HepG2 (cell line): ENCODE measurements around the gene DDX28. TPM values are rescaled to one million over a fixed set of nuclear protein-coding genes. Genes with fewer than 3 reads are reported as not detected.

Experiments
- ATAC-seq: fragments of 200-7000 bp; cut with Tn5 transposase; 3 replicates; pipeline ENCODE4 v1.9.1; 2020; ENCODE audit warnings: mild to moderate bottlenecking, moderate library complexity
- BruUV-seq: library from RNA; stranded (reverse); fragments of 400-500 nt; replicated peaks from 2 replicates; lab custom pipeline; 2021; lab: Mats Ljungman, UMichigan
- CTCF ChIA-PET: fragments of 300-600 bp; formaldehyde crosslinking; extraction: SDS; loops from one replicate; lab custom pipeline; 2021; ENCODE audit warnings: low total read pairs, inconsistent platforms, low intra/inter-chr PET ratio; lab: Yijun Ruan, JAX
- POLR2A ChIA-PET: fragments of 350-600 bp; sonication (Branson Sonifier 250); formaldehyde crosslinking; loops from one replicate; lab custom pipeline; 2020; ENCODE audit warnings: antibody characterized with exemption, inconsistent platforms; lab: Yijun Ruan, JAX
- DNase-seq: peaks from one replicate; pipeline ENCODE4 v3.0.0-alpha.2; 2015; ENCODE audit warnings: low spot score
- FAIRE-seq: peaks from 3 replicates; lab custom pipeline; 2011; peaks lifted over from hg19 to GRCh38; lab: Jason Lieb, UNC
- H2AFZ ChIP-seq: one replicate; pipeline ENCODE4 v1.6.1; 2011; ENCODE audit warnings: low read length, inconsistent platforms
- H3K27ac ChIP-seq: fragments of 300-600 bp; 3 replicates; pipeline ENCODE4 v1.8.0; 2011; ENCODE audit warnings: mixed run types, mild to moderate bottlenecking, mixed read lengths, low read length, inconsistent platforms; ENCODE audit not compliant: insufficient read depth; ENCODE audit errors: extremely low read length
- H3K27me3 ChIP-seq, 2 experiments: fragments of 200-600 bp in 1 of 2; 2 replicates in 1 of 2; 3 replicates in 1 of 2; pipeline versions ENCODE4 v1.6.0 to v1.8.0; 2011; ENCODE audit warnings: low read length in 2 of 2, mild to moderate bottlenecking in 2 of 2, moderate library complexity in 2 of 2, inconsistent platforms in 1 of 2; ENCODE audit not compliant: insufficient read depth in 2 of 2, control insufficient read depth in 1 of 2
- H3K36me3 ChIP-seq, 2 experiments: fragments of 200-600 bp in 1 of 2; replicated peaks in 1 of 2; 2 replicates in 1 of 2; 3 replicates in 1 of 2; pipeline versions ENCODE4 v1.5.1 to v1.8.0; 2011; ENCODE audit warnings: low read length in 2 of 2, inconsistent platforms in 1 of 2; ENCODE audit not compliant: insufficient read depth in 2 of 2, control insufficient read depth in 1 of 2
- H3K4me1 ChIP-seq: 2 replicates; pipeline ENCODE4 v1.5.1; 2012; ENCODE audit warnings: low read length, inconsistent platforms; ENCODE audit not compliant: insufficient read depth
- H3K4me2 ChIP-seq: 2 replicates; pipeline ENCODE4 v1.6.0; 2011; ENCODE audit warnings: low read depth, low read length, inconsistent platforms
- H3K4me3 ChIP-seq, 3 experiments: fragments of 200-600 bp in 1 of 3; sonication (generic), shearing (Covaris generic) in 1 of 3; replicated peaks in 1 of 3; 2 replicates each; pipeline ENCODE4 v1.5.1; 2011 to 2016; ENCODE audit warnings: low read length in 3 of 3, inconsistent platforms in 2 of 3, low read depth in 2 of 3, mild to moderate bottlenecking in 2 of 3, control low read depth in 1 of 3, mixed read lengths in 1 of 3; ENCODE audit not compliant: insufficient read depth in 1 of 3
- H3K79me2 ChIP-seq: one replicate; pipeline ENCODE4 v1.6.1; 2011; ENCODE audit warnings: low read length, inconsistent platforms; ENCODE audit not compliant: insufficient read depth
- H3K9ac ChIP-seq: 2 replicates; pipeline ENCODE4 v1.6.0; 2011; ENCODE audit warnings: mild to moderate bottlenecking, low read depth, low read length, inconsistent platforms; ENCODE audit not compliant: insufficient read depth
- H3K9me3 ChIP-seq: 2 replicates; pipeline ENCODE4 v1.5.1; 2012; ENCODE audit warnings: mild to moderate bottlenecking, low read length
- H4K20me1 ChIP-seq: 2 replicates; pipeline ENCODE4 v1.6.0; 2011; ENCODE audit warnings: inconsistent platforms, mild to moderate bottlenecking, low read length, moderate library complexity; ENCODE audit not compliant: insufficient read depth
- KDM1A ChIP-seq: IDR thresholded peaks from 2 replicates; pipeline ENCODE4 v1.6.1; 2016; ENCODE audit warnings: missing compliant biosample characterization
- KDM5B ChIP-seq: sonication (generic); formaldehyde crosslinking; IDR thresholded peaks from 2 replicates; pipeline ENCODE4 v1.4.0; 2020; ENCODE audit warnings: missing genetic modification reagents, mild to moderate bottlenecking, borderline replicate concordance
- TAF1 ChIP-seq: sonication (generic); formaldehyde crosslinking; IDR thresholded peaks from 2 replicates; pipeline ENCODE4 v1.4.0; 2020; ENCODE audit warnings: missing genetic modification reagents
- TCF7 ChIP-seq: sonication (generic); IDR thresholded peaks from 2 replicates; pipeline ENCODE4 v1.6.1; 2016; ENCODE audit warnings: antibody characterized with exemption, low read depth
- ZNF326 ChIP-seq: sonication (generic); formaldehyde crosslinking; IDR thresholded peaks from 2 replicates; pipeline ENCODE4 v1.4.0; 2020; ENCODE audit warnings: missing genetic modification reagents, borderline replicate concordance
- ZNF446 ChIP-seq: sonication (generic); formaldehyde crosslinking; IDR thresholded peaks from 2 replicates; pipeline ENCODE4 v1.5.0; 2020; ENCODE audit warnings: mild to moderate bottlenecking, missing genetic modification reagents
- WGBS: methylation state at CpG from one replicate; pipeline ENCODE4 v1.1.6; 2017; ENCODE audit warnings: low lambda C conversion rate; 5-methylcytosine and 5-hydroxymethylcytosine counted together
- in situ Hi-C: cut with HindIII; loops from 2 replicates; pipeline ENCODE4 v1.10.0; 2017; ENCODE audit warnings: low pct_unique_long_range_greater_than_20kb; ENCODE audit not compliant: extremely low pct_ligation_motif_present
- intact Hi-C: fragments of 100-400 bp; cut with micrococcal nuclease; formaldehyde crosslinking; loops from one replicate; pipeline ENCODE4 v1.10.0; 2022; ENCODE audit not compliant: unreplicated experiment
- polyA plus RNA-seq, 8 experiments: library from polyadenylated mRNA; depleted of rRNA in 3 of 8; stranded (reverse) in 7 of 8; unstranded in 1 of 8; fragments of >200 nt; fragmentation: Illumina TruSeq in 4 of 8; extraction: Trizol in 4 of 8; gene quantifications; 2 replicates each; pipeline versions ENCODE4 v1.2.1 to v1.2.3, GENCODE V29; 2011 to 2016; ENCODE audit warnings: low read depth in 4 of 8, missing spikeins in 1 of 8, mixed read lengths in 1 of 8; ENCODE audit not compliant: insufficient read depth in 1 of 8
- total RNA-seq, 5 experiments: library from RNA; depleted of rRNA; stranded (reverse); fragments of >200 nt; fragmentation: Illumina TruSeq; extraction: Trizol; gene quantifications; 2 replicates each; pipeline ENCODE4 v1.2.3, GENCODE V29; 2016; ENCODE audit warnings: low read depth in 1 of 5
- TF ChIP-seq, protein P1 (sequence below): sonication (generic); formaldehyde crosslinking; IDR thresholded peaks from 2 replicates; pipeline ENCODE4 v1.4.0; 2020; ENCODE audit warnings: missing genetic modification reagents
- TF ChIP-seq, protein P2 (sequence below): sonication (generic); formaldehyde crosslinking; IDR thresholded peaks from one replicate; pipeline ENCODE4 v1.5.1; 2020; ENCODE audit warnings: mild to moderate bottlenecking, missing genetic modification reagents; ENCODE audit errors: not compliant biosample characterization
- TF ChIP-seq, protein P3 (sequence below): IDR thresholded peaks from 2 replicates; pipeline ENCODE4 v1.6.1; 2012; ENCODE audit warnings: low read depth, low read length, improper control_type of control experiment
- TF ChIP-seq, protein P4 (sequence below): sonication (generic); formaldehyde crosslinking; IDR thresholded peaks from 2 replicates; pipeline ENCODE4 v1.4.0; 2020; ENCODE audit warnings: missing genetic modification reagents

The DDX28 gene
- total and polyA plus RNA-seq, 2 of the 13 experiments (the other 11 are each of a cell fraction or from before 2014, with no cell fraction given), result 14.1 to 16.4 TPM

DNA sequence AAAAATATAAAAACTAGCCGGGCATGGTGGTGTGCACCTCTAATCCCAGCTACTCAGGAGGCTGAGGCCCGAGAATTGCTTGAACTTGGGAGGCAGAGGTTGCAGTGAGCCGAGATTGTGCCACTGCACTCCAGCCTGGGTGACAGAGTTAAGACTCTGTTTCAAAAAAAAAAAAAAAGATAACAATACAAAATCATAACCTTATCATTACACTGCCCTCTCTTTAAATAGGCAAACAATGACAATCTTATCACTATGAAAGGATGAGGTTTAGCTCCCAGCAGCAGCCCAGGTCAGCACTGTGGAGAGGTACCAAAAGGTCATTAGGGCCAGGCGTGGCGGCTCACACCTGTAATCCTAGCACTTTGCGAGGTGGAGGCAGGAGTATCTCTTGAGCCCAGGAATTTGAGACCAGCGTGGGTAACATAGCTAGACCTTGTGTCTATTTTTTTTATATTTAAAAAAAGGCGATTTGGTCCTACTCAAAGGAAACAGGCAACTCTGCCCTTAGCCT is 3.8 kb downstream of the DDX28 start:
- no peak for DNase-seq
- Histone ChIP-seq H3K9ac (no peak overlapping the region), H4K20me1 (no peaks in the 10 kb centered on the region), H3K4me2 (no peak overlapping the region), H2AFZ (no peak overlapping the region), H3K27ac (no peak overlapping the region), H3K9me3 (no peaks in the 10 kb centered on the region), H3K79me2 (peaks cover 28% of the 10 kb centered on the region), H3K4me3 (no peak overlapping the region), H3K27me3 (peaks cover 0 to 2% of the 10 kb centered on the region in 2 experiments; a peak in 1 of 5 replicates), H3K36me3 (no peaks in the 10 kb centered on the region), H3K4me1 (peaks cover 30% of the 10 kb centered on the region)
- ChIA-PET POLR2A (no interaction called here), CTCF (no interaction called here)
- intact Hi-C loops, result no loop called here
- no peak for ATAC-seq
- 45% methylated on average over 8 of the region's 8 CpGs for WGBS
- FAIRE-seq, result no peak
- in situ Hi-C loops, result no loop called here
- BruUV-seq, result no TSS peak
- TF ChIP-seq ZNF446 (CRISPR knock-in tag) (no peak), ZNF326 (CRISPR knock-in tag) (no peak), TCF7 (no peak), KDM1A (CRISPR knock-in tag) (no peak), KDM5B (CRISPR knock-in tag) (no peak), TAF1 (CRISPR knock-in tag) (no peak)
- TF ChIP-seq, protein P1, sequence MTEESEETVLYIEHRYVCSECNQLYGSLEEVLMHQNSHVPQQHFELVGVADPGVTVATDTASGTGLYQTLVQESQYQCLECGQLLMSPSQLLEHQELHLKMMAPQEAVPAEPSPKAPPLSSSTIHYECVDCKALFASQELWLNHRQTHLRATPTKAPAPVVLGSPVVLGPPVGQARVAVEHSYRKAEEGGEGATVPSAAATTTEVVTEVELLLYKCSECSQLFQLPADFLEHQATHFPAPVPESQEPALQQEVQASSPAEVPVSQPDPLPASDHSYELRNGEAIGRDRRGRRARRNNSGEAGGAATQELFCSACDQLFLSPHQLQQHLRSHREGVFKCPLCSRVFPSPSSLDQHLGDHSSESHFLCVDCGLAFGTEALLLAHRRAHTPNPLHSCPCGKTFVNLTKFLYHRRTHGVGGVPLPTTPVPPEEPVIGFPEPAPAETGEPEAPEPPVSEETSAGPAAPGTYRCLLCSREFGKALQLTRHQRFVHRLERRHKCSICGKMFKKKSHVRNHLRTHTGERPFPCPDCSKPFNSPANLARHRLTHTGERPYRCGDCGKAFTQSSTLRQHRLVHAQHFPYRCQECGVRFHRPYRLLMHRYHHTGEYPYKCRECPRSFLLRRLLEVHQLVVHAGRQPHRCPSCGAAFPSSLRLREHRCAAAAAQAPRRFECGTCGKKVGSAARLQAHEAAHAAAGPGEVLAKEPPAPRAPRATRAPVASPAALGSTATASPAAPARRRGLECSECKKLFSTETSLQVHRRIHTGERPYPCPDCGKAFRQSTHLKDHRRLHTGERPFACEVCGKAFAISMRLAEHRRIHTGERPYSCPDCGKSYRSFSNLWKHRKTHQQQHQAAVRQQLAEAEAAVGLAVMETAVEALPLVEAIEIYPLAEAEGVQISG (CRISPR knock-in tag), result no peak
- TF ChIP-seq, protein P2, sequence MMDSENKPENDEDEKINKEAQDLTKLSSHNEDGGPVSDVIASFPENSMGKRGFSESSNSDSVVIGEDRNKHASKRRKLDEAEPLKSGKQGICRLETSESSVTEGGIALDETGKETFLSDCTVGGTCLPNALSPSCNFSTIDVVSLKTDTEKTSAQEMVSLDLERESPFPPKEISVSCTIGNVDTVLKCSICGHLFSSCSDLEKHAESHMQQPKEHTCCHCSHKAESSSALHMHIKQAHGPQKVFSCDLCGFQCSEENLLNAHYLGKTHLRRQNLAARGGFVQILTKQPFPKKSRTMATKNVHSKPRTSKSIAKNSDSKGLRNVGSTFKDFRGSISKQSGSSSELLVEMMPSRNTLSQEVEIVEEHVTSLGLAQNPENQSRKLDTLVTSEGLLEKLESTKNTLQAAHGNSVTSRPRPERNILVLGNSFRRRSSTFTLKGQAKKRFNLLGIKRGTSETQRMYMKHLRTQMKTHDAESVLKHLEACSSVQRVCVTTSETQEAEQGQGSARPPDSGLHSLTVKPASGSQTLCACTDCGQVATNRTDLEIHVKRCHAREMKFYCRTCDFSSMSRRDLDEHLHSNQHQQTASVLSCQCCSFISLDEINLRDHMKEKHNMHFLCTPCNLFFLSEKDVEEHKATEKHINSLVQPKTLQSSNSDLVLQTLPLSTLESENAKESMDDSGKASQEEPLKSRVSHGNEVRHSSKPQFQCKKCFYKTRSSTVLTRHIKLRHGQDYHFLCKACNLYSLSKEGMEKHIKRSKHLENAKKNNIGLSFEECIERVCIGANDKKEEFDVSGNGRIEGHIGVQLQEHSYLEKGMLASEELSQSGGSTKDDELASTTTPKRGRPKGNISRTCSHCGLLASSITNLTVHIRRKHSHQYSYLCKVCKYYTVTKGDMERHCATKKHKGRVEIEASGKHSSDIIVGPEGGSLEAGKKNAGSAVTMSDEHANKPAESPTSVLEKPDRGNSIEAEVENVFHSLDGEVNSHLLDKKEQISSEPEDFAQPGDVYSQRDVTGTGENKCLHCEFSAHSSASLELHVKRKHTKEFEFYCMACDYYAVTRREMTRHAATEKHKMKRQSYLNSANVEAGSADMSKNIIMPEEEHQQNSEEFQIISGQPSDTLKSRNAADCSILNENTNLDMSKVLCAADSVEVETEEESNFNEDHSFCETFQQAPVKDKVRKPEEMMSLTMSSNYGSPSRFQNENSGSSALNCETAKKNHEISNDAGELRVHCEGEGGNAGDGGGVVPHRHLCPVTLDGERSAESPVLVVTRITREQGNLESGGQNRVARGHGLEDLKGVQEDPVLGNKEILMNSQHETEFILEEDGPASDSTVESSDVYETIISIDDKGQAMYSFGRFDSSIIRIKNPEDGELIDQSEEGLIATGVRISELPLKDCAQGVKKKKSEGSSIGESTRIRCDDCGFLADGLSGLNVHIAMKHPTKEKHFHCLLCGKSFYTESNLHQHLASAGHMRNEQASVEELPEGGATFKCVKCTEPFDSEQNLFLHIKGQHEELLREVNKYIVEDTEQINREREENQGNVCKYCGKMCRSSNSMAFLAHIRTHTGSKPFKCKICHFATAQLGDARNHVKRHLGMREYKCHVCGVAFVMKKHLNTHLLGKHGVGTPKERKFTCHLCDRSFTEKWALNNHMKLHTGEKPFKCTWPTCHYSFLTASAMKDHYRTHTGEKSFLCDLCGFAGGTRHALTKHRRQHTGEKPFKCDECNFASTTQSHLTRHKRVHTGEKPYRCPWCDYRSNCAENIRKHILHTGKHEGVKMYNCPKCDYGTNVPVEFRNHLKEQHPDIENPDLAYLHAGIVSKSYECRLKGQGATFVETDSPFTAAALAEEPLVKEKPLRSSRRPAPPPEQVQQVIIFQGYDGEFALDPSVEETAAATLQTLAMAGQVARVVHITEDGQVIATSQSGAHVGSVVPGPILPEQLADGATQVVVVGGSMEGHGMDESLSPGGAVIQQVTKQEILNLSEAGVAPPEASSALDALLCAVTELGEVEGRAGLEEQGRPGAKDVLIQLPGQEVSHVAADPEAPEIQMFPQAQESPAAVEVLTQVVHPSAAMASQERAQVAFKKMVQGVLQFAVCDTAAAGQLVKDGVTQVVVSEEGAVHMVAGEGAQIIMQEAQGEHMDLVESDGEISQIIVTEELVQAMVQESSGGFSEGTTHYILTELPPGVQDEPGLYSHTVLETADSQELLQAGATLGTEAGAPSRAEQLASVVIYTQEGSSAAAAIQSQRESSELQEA, result no peak
- TF ChIP-seq, protein P3, sequence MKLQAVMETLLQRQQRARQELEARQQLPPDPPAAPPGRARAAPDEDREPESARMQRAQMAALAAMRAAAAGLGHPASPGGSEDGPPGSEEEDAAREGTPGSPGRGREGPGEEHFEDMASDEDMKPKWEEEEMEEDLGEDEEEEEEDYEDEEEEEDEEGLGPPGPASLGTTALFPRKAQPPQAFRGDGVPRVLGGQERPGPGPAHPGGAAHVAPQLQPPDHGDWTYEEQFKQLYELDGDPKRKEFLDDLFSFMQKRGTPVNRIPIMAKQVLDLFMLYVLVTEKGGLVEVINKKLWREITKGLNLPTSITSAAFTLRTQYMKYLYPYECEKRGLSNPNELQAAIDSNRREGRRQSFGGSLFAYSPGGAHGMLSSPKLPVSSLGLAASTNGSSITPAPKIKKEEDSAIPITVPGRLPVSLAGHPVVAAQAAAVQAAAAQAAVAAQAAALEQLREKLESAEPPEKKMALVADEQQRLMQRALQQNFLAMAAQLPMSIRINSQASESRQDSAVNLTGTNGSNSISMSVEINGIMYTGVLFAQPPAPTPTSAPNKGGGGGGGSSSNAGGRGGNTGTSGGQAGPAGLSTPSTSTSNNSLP, result no peak
- TF ChIP-seq, protein P4, sequence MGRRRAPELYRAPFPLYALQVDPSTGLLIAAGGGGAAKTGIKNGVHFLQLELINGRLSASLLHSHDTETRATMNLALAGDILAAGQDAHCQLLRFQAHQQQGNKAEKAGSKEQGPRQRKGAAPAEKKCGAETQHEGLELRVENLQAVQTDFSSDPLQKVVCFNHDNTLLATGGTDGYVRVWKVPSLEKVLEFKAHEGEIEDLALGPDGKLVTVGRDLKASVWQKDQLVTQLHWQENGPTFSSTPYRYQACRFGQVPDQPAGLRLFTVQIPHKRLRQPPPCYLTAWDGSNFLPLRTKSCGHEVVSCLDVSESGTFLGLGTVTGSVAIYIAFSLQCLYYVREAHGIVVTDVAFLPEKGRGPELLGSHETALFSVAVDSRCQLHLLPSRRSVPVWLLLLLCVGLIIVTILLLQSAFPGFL, result no peak
